Upper lobe of left lung (tissue), 6 donors: ENCODE results near the gene TEAD3. TPM values are rescaled to one million over a fixed set of nuclear protein-coding genes. Genes with fewer than 3 reads are reported as not detected.
A peak's percentile ranks its signal among the peaks of the same experiment; 100 is the strongest.
"Not testable (repeated sequence)": the region's sequence is repeated elsewhere in the genome, so short reads cannot be mapped to it uniquely, and the experiment has no call there.

Source experiments
- ATAC-seq, 2 donors: fragments of 200-7000 bp; cut with Tn5 transposase; one replicate each; pipeline ENCODE4 v1.9.1; 2022; ENCODE audit warnings: mild to moderate bottlenecking in 2 of 2, moderate library complexity in 2 of 2; ENCODE audit not compliant: low FRiP score in 2 of 2
- DNase-seq, 2 donors: peaks; one replicate each; pipeline ENCODE4 v3.0.0-alpha.2; 2019 to 2020
- H3K27ac ChIP-seq, 4 donors: fragments of 200-600 bp; sonication (generic); one replicate each; pipeline ENCODE4 v1.5.1; 2016 to 2019
- H3K27me3 ChIP-seq, 4 donors: fragments of 200-600 bp; sonication (generic); one replicate each; pipeline ENCODE4 v1.5.1; 2017 to 2019
- H3K36me3 ChIP-seq, 4 donors: fragments of 200-600 bp; sonication (generic); one replicate each; pipeline ENCODE4 v1.5.1; 2016 to 2019
- H3K4me1 ChIP-seq, 4 donors: fragments of 200-600 bp; sonication (generic); one replicate each; pipeline ENCODE4 v1.5.1; 2018 to 2019
- H3K4me3 ChIP-seq, 4 donors: fragments of 200-600 bp; sonication (generic); one replicate each; pipeline ENCODE4 v1.5.1; 2017 to 2019; ENCODE audit warnings: mild to moderate bottlenecking in 2 of 4, moderate library complexity in 1 of 4
- H3K9me3 ChIP-seq, 4 donors: fragments of 200-600 bp; sonication (generic); one replicate each; pipeline ENCODE4 v1.5.1; 2018 to 2019
- CTCF ChIP-seq, 6 experiments: fragments of 450-650 bp in 4 of 6; fragments of 200-600 bp in 2 of 6; sonication (generic) in 2 of 6; IDR thresholded peaks; one replicate each; pipeline ENCODE4 v1.5.1; 2016 to 2019; ENCODE audit warnings: antibody characterized with exemption in 6 of 6
- EP300 ChIP-seq, 4 donors: sonication (generic); formaldehyde crosslinking; IDR thresholded peaks; one replicate each; pipeline ENCODE4 v1.5.1; 2017; ENCODE audit warnings: antibody characterized with exemption in 4 of 4, control low read depth in 2 of 4
- POLR2A ChIP-seq, 4 donors: fragments of 450-650 bp; IDR thresholded peaks; one replicate each; pipeline ENCODE4 v1.5.1; 2016 to 2017; ENCODE audit warnings: antibody characterized with exemption in 4 of 4, mild to moderate bottlenecking in 2 of 4
- POLR2AphosphoS5 ChIP-seq, 2 donors: sonication (generic); formaldehyde crosslinking; IDR thresholded peaks; one replicate each; pipeline ENCODE4 v1.5.1; 2017; ENCODE audit warnings: antibody characterized with exemption in 2 of 2
- WGBS, 2 donors: methylation state at CpG; one replicate each; pipeline ENCODE4 v1.1.5; 2017 to 2018; 5-methylcytosine and 5-hydroxymethylcytosine counted together
- total RNA-seq, 6 donors: library from RNA; depleted of rRNA in 4 of 6; stranded (reverse); fragments of >200 nt in 4 of 6; gene quantifications; one replicate each; pipeline versions ENCODE4 v1.1.0 to v1.2.1, GENCODE V29; 2016 to 2021
- donor health status: DM: no; HTN: no; CAD: no; lungs with moderate emphysema.
- donor health status: DM: no; HTN: yes; CAD: no; lungs with severe emphysema.

Gene TEAD3
- total RNA-seq, 6 donors from 2014 or later = 19.0 to 28.2 (median 21.2) TPM

GRCh38 chr6:35439308-35439707 lies 57.6 kb downstream of the TEAD3 start:
- DNase-seq (no peak), ATAC-seq (no peak)
- Histone ChIP-seq H3K36me3 (no peaks in the 10 kb centered on the region), H3K4me1 (no peaks in the 10 kb centered on the region), H3K27me3 (no peaks in the 10 kb centered on the region), H3K4me3 (no peak overlapping the region), H3K9me3 (no peaks in the 10 kb centered on the region), H3K27ac (no peak overlapping the region)
- WGBS, 2 donors = 43 to 48% methylated on average over 3 of the region's 3 CpGs
- no peak for TF ChIP-seq CTCF (IDR thresholded peaks at IDR 0.05)
- TF ChIP-seq EP300 (IDR thresholded peaks at IDR 0.05) = no peak
- TF ChIP-seq POLR2AphosphoS5 (IDR thresholded peaks at IDR 0.05) = no peak
- no peak for TF ChIP-seq POLR2A (IDR thresholded peaks at IDR 0.05)

GRCh38 chr6:35438378-35439065 lies 58.4 kb downstream of the TEAD3 start:
- ATAC-seq = not testable (repeated sequence)
- 94 to 95% methylated on average over 7 of the region's 7 CpGs for WGBS, 2 donors

DNA sequence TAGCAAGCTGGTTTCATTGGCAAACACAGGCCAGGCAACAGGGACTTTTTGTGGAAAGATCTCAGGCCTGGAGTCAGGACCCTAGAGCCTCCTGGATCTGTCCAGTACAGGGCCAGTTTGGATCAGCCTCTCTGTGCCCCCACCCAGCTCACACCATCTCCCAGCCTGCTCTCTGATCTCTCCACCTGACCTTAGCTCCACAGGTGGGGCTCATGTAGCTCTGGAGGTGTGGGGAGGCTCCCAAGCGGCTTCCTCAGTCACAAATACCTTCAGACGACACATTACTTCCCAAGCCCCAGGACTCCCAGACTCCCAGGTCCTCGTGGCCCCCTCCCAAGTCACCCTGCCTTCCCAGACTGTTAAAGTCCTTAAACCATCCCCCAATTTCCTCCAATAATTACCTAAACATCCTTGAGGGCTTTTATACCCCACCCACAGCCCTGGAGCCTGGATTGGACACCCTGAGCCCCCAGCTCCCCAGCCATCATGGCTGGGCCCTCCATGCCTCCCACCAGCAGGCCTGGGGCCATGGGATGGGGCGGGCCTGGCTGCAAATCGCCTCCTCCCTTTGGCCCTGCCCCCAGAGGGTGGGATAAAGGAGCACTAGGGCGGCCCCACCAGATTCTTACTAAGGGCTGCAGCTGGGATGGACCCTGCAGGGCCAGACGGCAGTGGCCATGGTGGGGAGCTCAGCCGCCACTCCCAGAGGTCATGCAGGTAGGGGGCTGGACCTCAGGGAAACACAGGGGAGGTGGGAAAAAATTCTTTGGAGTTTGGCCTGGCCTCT lies 60.6 kb downstream of the TEAD3 start:
- ATAC-seq = no peak

More at GRCh38 chr6:35438378-35439065, 58.4 kb downstream of the TEAD3 start:
- not testable (repeated sequence) for H3K36me3 ChIP-seq, H3K9me3 ChIP-seq, H3K4me3 ChIP-seq, H3K27ac ChIP-seq, DNase-seq, H3K4me1 ChIP-seq, H3K27me3 ChIP-seq

DNA sequence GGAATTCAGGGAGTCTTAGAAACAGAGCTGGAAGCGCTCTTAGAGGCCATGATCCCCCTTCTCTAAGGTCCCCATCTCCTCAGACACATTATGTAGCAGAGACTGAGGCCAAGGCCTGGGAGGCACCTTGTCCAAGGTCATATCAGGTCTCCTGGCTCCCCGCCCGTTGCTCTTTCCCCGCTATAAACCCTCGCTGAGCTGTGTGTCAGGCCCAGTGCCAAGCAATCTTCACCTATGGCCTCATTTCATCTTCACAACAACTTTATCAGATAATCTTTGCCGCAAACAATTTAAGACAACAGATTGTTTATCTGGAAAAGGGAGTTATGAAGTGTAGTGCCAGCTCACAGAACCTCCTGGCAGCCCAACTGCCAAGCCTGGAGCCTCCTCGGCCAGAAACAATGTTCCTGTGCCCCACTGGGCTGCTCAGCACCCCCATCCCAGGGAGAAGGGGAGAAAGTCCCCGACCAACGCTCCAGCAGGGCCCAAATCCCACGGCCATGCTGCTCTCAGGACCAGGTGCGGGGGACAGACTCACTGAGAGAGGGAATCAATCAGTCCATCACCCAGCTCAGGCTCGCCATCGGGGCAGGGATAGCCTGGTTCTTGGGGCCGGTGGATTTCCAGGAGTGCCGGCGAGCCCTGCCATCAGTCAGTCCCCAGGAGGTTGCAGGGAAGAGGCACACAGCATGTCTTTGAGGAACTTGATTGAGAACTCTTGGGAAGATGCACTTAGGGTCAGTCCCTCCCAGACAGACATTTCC lies 61.6 kb downstream of the TEAD3 start:
- DNase-seq (peak in 1 of 2 donors; percentile 52), ATAC-seq (no peak)

More for the DNA sequence above, 60.6 kb downstream of the TEAD3 start:
- Histone ChIP-seq H3K36me3 (no peaks in the 10 kb centered on the region), H3K4me1 (no peaks in the 10 kb centered on the region), H3K27me3 (no peaks in the 10 kb centered on the region), H3K4me3 (no peak overlapping the region), H3K9me3 (no peaks in the 10 kb centered on the region), H3K27ac (no peak overlapping the region)
- peak in 1 of 2 donors; percentile 58 for DNase-seq
- WGBS, 2 donors = 84 to 91% methylated on average over 7 to 8 of the region's 8 CpGs
- TF ChIP-seq POLR2AphosphoS5 (IDR thresholded peaks at IDR 0.05) (no peak), CTCF (IDR thresholded peaks at IDR 0.05) (no peak), POLR2A (IDR thresholded peaks at IDR 0.05) (no peak), EP300 (IDR thresholded peaks at IDR 0.05) (no peak)

DNA sequence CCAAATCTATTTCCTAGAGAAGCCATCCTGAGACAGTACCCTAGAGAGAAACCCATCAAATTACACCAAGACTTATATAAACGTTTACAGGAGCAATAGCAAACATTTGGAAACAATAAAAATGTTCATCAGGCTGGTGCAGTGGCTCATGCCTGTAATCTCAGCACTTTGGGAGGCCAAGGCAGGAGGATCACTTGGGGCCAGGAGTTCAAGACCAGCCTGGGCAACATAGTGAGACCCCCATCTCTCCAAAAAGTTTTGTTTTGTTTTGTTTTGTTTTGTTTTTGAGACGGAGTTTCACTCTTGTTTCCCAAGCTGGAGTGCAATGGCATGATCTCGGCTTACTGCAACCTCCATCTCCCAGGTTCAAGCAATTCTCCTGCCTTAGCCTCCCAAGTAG lies 64.2 kb downstream of the TEAD3 start:
- H3K27me3 ChIP-seq, H3K36me3 ChIP-seq, DNase-seq, ATAC-seq, H3K27ac ChIP-seq, H3K4me3 ChIP-seq, H3K4me1 ChIP-seq: not testable (repeated sequence)
- WGBS, 2 donors = 70 to 76% methylated on average over 3 of the region's 3 CpGs
- H3K9me3 ChIP-seq = peaks cover 4 to 22% (median 12%) of the 10 kb centered on the region in 4 donors

More for the DNA sequence above, 61.6 kb downstream of the TEAD3 start:
- Histone ChIP-seq H3K9me3 (peaks cover 0 to under 1% (median 0%) of the 10 kb centered on the region in 4 donors), H3K4me3 (no peak overlapping the region), H3K36me3 (no peaks in the 10 kb centered on the region), H3K27ac (peak overlapping the region in 1 of 4 donors; percentile 30), H3K27me3 (no peaks in the 10 kb centered on the region), H3K4me1 (no peaks in the 10 kb centered on the region)
- 72 to 77% methylated on average over 14 of the region's 16 CpGs for WGBS, 2 donors
- no peak for TF ChIP-seq POLR2A (IDR thresholded peaks at IDR 0.05)
- no peak for TF ChIP-seq EP300 (IDR thresholded peaks at IDR 0.05)
- no peak for TF ChIP-seq POLR2AphosphoS5 (IDR thresholded peaks at IDR 0.05)
- no peak for TF ChIP-seq CTCF (IDR thresholded peaks at IDR 0.05)
